ENCODE data around the gene TM2D1.

TM2D1 gene

DNA sequence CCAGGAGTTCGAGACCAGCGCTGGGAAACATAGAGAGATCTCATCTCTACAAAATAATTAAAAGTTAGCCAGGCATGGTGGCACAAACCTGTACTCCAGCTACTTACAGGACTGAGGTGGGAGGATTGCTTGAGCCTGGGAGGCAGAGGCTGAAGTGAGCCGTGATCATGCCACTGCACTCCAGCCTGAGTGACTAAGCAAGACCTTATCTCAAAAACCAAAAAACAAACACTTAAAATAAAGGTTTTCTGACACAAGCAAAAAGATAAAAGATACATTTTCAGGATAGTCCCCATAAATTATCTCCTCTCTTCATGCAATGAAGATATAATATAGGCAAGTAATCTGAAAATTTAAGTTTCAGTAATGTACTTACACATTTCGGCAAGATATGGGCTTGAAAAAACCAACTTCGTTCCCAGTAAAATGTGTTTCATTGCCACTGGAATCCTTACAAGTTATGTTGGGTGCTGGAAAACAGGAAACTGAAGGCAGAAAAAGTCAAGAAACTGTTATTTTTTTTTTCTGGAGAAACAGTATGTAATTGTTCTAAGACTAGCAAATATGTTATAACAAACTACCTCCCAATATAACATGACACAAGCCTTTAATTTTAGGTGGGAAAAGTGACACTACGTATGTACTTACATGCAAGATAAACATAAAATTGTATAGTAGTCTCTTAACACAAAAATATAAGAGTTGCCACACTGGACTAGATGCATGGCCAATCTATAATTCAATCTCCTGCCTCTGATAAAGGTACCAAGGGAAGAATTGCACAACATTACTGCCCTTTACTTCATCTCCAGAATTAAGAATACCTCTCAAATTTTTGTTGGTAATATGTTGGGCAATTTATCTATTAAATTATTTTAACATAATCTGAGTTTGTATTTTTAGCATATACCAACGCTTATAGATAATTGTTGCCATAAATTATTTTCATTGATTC is 15.7 kb downstream of the TM2D1 start:
- H3K9ac ChIP-seq (ENCODE audit: low read length): no peak overlapping the region
- H2BK120ac ChIP-seq (ENCODE audit: insufficient read depth, low read length, poor library complexity): no peak overlapping the region
- H3K9me3 ChIP-seq (ENCODE audit: insufficient read depth, low read depth, low read length): no peaks in the 10 kb centered on the region
- no peak overlapping the region for H2BK12ac ChIP-seq (ENCODE audit: low read length)
- no peak overlapping the region for H3K14ac ChIP-seq (ENCODE audit: low read length)
- no peak overlapping the region for H3K27ac ChIP-seq (ENCODE audit: low read depth, low read length)
- no peak overlapping the region for H3K4me3 ChIP-seq (ENCODE audit: low read depth, low read length)
- H3K23ac ChIP-seq (ENCODE audit: low read length): no peak overlapping the region
- no peak overlapping the region for H4K91ac ChIP-seq (ENCODE audit: low read depth, low read length)
- H3K4ac ChIP-seq (ENCODE audit: low read depth, low read length): no peak overlapping the region
- H3K79me2 ChIP-seq (ENCODE audit: control insufficient read depth, insufficient read depth, low read length, poor library complexity): no peaks in the 10 kb centered on the region
- no peak overlapping the region for H3K4me2 ChIP-seq (ENCODE audit: low read length)
- no peak overlapping the region for H4K12ac ChIP-seq (ENCODE audit: low read depth, low read length)
- no peaks in the 10 kb centered on the region for H3K4me1 ChIP-seq (ENCODE audit: control insufficient read depth in 1 of 2, insufficient read depth in 2 of 2, low read length in 2 of 2)
- DNase-seq: no peak
- no peak overlapping the region for H2AFZ ChIP-seq (ENCODE audit: insufficient read depth, low read length, poor library complexity)
- H4K8ac ChIP-seq (ENCODE audit: low read depth, low read length): no peak overlapping the region
- no peak overlapping the region for H3K18ac ChIP-seq (ENCODE audit: low read length)
- no peaks in the 10 kb centered on the region for H3K79me1 ChIP-seq (ENCODE audit: low read length)
- H2BK5ac ChIP-seq (ENCODE audit: low read depth, low read length, poor library complexity): no peak overlapping the region
- no peak overlapping the region for H2AK5ac ChIP-seq (ENCODE audit: low read length)
- WGBS (ENCODE audit: extremely low coverage, insufficient coverage, insufficient read length): no CpG with 5 or more reads among the region's 7 CpGs
- no peaks in the 10 kb centered on the region for H3K27me3 ChIP-seq (ENCODE audit: insufficient read depth, low read length)
- H3K36me3 ChIP-seq (ENCODE audit: control insufficient read depth in 1 of 2, insufficient read depth in 2 of 2, low read length in 2 of 2): peaks cover 9 to 17% of the 10 kb centered on the region in 2 experiments

DNA sequence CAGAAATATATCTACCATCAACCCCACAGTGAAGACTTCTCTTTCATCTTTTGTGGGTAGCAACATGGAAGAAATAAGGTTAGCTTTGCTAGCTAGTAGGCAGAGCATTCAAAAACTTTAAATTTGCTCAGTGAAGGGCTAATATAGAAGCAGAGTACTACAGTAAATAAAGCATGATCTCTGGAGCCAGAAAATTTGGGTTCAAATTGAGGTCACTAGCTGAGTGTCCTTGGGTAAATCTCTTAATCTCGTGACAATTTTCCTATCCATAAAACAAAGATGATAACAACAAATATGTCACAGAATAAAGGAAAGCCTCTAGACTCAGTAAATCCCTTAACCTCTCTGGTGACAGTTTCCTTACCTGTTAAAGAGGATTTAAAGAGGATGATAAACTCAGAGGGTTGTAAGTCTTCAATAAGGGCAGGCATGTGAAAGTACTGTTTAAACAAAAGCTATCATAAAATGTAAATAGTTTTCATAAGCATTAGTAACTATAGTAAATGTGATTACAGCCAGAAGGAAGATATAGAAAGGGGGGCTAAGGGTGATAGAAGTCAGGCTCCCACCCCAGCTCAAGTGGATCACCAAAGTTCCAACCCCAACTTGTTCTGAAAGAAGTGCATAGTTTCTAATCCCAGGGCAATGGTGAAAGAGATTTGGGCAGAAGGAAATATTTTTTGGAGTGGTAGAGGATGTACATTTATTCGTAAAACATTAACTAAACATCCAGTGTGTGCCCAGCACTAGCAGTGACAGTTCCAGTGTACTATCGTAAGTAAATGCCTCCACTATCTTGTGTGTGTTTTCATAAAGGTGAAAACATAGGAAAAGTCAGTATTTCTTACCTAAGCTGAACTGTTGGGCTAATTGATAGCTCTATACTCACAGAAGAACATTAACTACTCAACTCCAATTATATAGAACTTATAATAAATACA is 24.8 kb downstream of the TM2D1 start:
- no CpG with 5 or more reads among the region's 3 CpGs for WGBS (ENCODE audit: extremely low coverage, insufficient coverage, insufficient read length)
- no peak overlapping the region for H3K4me3 ChIP-seq (ENCODE audit: low read depth, low read length)
- H2AK5ac ChIP-seq (ENCODE audit: low read length): no peak overlapping the region
- H3K79me2 ChIP-seq (ENCODE audit: control insufficient read depth, insufficient read depth, low read length, poor library complexity): no peaks in the 10 kb centered on the region
- no peak overlapping the region for H4K8ac ChIP-seq (ENCODE audit: low read depth, low read length)
- H4K12ac ChIP-seq (ENCODE audit: low read depth, low read length): no peak overlapping the region
- H3K9ac ChIP-seq (ENCODE audit: low read length): no peak overlapping the region
- no peaks in the 10 kb centered on the region for H3K79me1 ChIP-seq (ENCODE audit: low read length)
- H3K14ac ChIP-seq (ENCODE audit: low read length): no peak overlapping the region
- no peak overlapping the region for H3K27ac ChIP-seq (ENCODE audit: low read depth, low read length)
- H2BK5ac ChIP-seq (ENCODE audit: low read depth, low read length, poor library complexity): no peak overlapping the region
- H3K18ac ChIP-seq (ENCODE audit: low read length): no peak overlapping the region
- no peak overlapping the region for H2BK120ac ChIP-seq (ENCODE audit: insufficient read depth, low read length, poor library complexity)
- no peak overlapping the region for H4K91ac ChIP-seq (ENCODE audit: low read depth, low read length)
- no peak for DNase-seq
- no peaks in the 10 kb centered on the region for H3K4me1 ChIP-seq (ENCODE audit: control insufficient read depth in 1 of 2, insufficient read depth in 2 of 2, low read length in 2 of 2)
- H3K27me3 ChIP-seq (ENCODE audit: insufficient read depth, low read length): no peaks in the 10 kb centered on the region
- H3K36me3 ChIP-seq (ENCODE audit: control insufficient read depth in 1 of 2, insufficient read depth in 2 of 2, low read length in 2 of 2): peaks cover 8 to 17% of the 10 kb centered on the region in 2 experiments
- H3K9me3 ChIP-seq (ENCODE audit: insufficient read depth, low read depth, low read length): no peaks in the 10 kb centered on the region
- no peak overlapping the region for H2BK12ac ChIP-seq (ENCODE audit: low read length)
- no peak overlapping the region for H3K4ac ChIP-seq (ENCODE audit: low read depth, low read length)
- H2AFZ ChIP-seq (ENCODE audit: insufficient read depth, low read length, poor library complexity): no peak overlapping the region
- no peak overlapping the region for H3K4me2 ChIP-seq (ENCODE audit: low read length)
- no peak overlapping the region for H3K23ac ChIP-seq (ENCODE audit: low read length)

DNA sequence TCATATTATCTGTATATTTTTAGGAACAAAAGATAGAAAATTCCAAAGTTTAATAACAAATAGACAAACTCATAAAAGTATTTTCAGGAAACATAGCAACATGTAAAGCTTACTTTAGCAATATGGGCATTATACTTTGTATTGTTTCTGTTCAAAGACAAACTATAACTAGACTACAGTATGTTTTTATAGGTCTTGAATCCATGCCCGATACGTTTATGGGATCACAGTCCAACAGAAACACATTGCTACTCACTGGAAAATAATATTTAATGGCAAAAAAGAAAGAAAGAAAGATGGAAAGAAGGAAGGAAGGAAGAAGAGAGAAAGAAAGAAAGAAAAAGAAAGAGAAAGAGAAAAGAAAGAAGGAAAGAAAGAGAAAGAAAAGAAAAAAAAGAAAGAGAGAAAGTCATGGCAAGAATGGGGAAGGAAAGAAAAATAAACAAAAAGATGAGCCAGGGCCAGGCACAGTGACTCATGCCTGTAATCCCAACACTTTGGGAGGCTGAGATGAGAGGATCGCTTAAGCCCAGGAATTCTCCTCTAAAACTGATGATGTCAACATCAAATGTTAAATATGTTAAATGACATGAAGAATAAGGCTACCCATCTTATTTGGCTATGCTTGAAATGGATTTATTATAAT is 32.7 kb downstream of the TM2D1 start:
- no peaks in the 10 kb centered on the region for H3K79me2 ChIP-seq (ENCODE audit: control insufficient read depth, insufficient read depth, low read length, poor library complexity)
- no peak overlapping the region for H3K23ac ChIP-seq (ENCODE audit: low read length)
- no peaks in the 10 kb centered on the region for H3K4me1 ChIP-seq (ENCODE audit: control insufficient read depth in 1 of 2, insufficient read depth in 2 of 2, low read length in 2 of 2)
- H2BK120ac ChIP-seq (ENCODE audit: insufficient read depth, low read length, poor library complexity): no peak overlapping the region
- no peak overlapping the region for H2BK12ac ChIP-seq (ENCODE audit: low read length)
- no peaks in the 10 kb centered on the region for H3K27me3 ChIP-seq (ENCODE audit: insufficient read depth, low read length)
- no peak overlapping the region for H3K4ac ChIP-seq (ENCODE audit: low read depth, low read length)
- H3K9me3 ChIP-seq (ENCODE audit: insufficient read depth, low read depth, low read length): no peaks in the 10 kb centered on the region
- H2AK5ac ChIP-seq (ENCODE audit: low read length): no peak overlapping the region
- DNase-seq: peak in 1 of 2 donors; percentile 17
- H3K14ac ChIP-seq (ENCODE audit: low read length): no peak overlapping the region
- no peak overlapping the region for H3K18ac ChIP-seq (ENCODE audit: low read length)
- no peak overlapping the region for H4K8ac ChIP-seq (ENCODE audit: low read depth, low read length)
- H4K91ac ChIP-seq (ENCODE audit: low read depth, low read length): no peak overlapping the region
- H3K79me1 ChIP-seq (ENCODE audit: low read length): no peaks in the 10 kb centered on the region
- no peak overlapping the region for H3K9ac ChIP-seq (ENCODE audit: low read length)
- H3K4me2 ChIP-seq (ENCODE audit: low read length): no peak overlapping the region
- no peak overlapping the region for H3K27ac ChIP-seq (ENCODE audit: low read depth, low read length)
- H2AFZ ChIP-seq (ENCODE audit: insufficient read depth, low read length, poor library complexity): no peak overlapping the region
- no peak overlapping the region for H3K4me3 ChIP-seq (ENCODE audit: low read depth, low read length)
- no peak overlapping the region for H2BK5ac ChIP-seq (ENCODE audit: low read depth, low read length, poor library complexity)
- H3K36me3 ChIP-seq (ENCODE audit: control insufficient read depth in 1 of 2, insufficient read depth in 2 of 2, low read length in 2 of 2): peaks cover 0 to 3% of the 10 kb centered on the region in 2 experiments
- H4K12ac ChIP-seq (ENCODE audit: low read depth, low read length): no peak overlapping the region
- WGBS (ENCODE audit: extremely low coverage, insufficient coverage, insufficient read length): no CpG with 5 or more reads among the region's 3 CpGs

DNA sequence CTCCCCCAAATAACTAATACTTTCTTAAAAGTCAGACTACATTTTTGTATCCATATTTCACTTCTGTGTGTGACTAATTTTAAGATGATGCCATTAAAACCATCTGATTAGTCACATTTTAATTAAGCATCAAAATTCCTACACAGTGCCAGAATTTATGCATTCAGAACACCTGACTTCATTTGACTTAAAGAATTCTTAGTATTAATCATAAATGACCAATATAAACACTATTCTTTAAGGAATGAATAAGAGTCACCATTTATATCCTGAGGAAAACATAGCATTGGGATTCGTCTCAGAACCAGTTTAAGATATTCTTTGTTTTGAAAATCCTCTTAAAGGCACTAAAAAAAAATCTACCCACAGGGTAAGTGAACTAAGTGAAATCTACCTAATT is 37.0 kb downstream of the TM2D1 start:
- no peak overlapping the region for H2AK5ac ChIP-seq (ENCODE audit: low read length)
- H3K36me3 ChIP-seq (ENCODE audit: control insufficient read depth in 1 of 2, insufficient read depth in 2 of 2, low read length in 2 of 2): peaks cover 0 to 3% of the 10 kb centered on the region in 2 experiments
- DNase-seq: no peak
- H2BK5ac ChIP-seq (ENCODE audit: low read depth, low read length, poor library complexity): no peak overlapping the region
- no peaks in the 10 kb centered on the region for H3K79me2 ChIP-seq (ENCODE audit: control insufficient read depth, insufficient read depth, low read length, poor library complexity)
- H3K4me2 ChIP-seq (ENCODE audit: low read length): no peak overlapping the region
- no peak overlapping the region for H4K91ac ChIP-seq (ENCODE audit: low read depth, low read length)
- no peaks in the 10 kb centered on the region for H3K27me3 ChIP-seq (ENCODE audit: insufficient read depth, low read length)
- no CpG with 5 or more reads among the region's 1 CpG for WGBS (ENCODE audit: extremely low coverage, insufficient coverage, insufficient read length)
- no peak overlapping the region for H3K14ac ChIP-seq (ENCODE audit: low read length)
- H4K8ac ChIP-seq (ENCODE audit: low read depth, low read length): no peak overlapping the region
- no peak overlapping the region for H4K12ac ChIP-seq (ENCODE audit: low read depth, low read length)
- no peak overlapping the region for H3K9ac ChIP-seq (ENCODE audit: low read length)
- H3K27ac ChIP-seq (ENCODE audit: low read depth, low read length): no peak overlapping the region
- H3K18ac ChIP-seq (ENCODE audit: low read length): no peak overlapping the region
- H3K79me1 ChIP-seq (ENCODE audit: low read length): no peaks in the 10 kb centered on the region
- H3K4me1 ChIP-seq (ENCODE audit: control insufficient read depth in 1 of 2, insufficient read depth in 2 of 2, low read length in 2 of 2): no peaks in the 10 kb centered on the region
- H2BK120ac ChIP-seq (ENCODE audit: insufficient read depth, low read length, poor library complexity): no peak overlapping the region
- no peak overlapping the region for H3K4me3 ChIP-seq (ENCODE audit: low read depth, low read length)
- no peaks in the 10 kb centered on the region for H3K9me3 ChIP-seq (ENCODE audit: insufficient read depth, low read depth, low read length)
- no peak overlapping the region for H3K4ac ChIP-seq (ENCODE audit: low read depth, low read length)
- no peak overlapping the region for H3K23ac ChIP-seq (ENCODE audit: low read length)
- no peak overlapping the region for H2BK12ac ChIP-seq (ENCODE audit: low read length)
- H2AFZ ChIP-seq (ENCODE audit: insufficient read depth, low read length, poor library complexity): no peak overlapping the region

Data from trophoblast cell (in vitro differentiated cells and primary cell).